HepG2 (cell line): ENCODE measurements around the gene PRSS33. TPM values are rescaled to one million over a fixed set of nuclear protein-coding genes. Genes with fewer than 3 reads are reported as not detected.

Source experiments
- ATAC-seq: fragments of 200-7000 bp; cut with Tn5 transposase; 3 replicates; pipeline ENCODE4 v1.9.1; 2020; ENCODE audit warnings: mild to moderate bottlenecking, moderate library complexity
- BruUV-seq: library from RNA; stranded (reverse); fragments of 400-500 nt; replicated peaks from 2 replicates; lab custom pipeline; 2021; lab: Mats Ljungman, UMichigan
- CTCF ChIA-PET: fragments of 300-600 bp; formaldehyde crosslinking; extraction: SDS; loops from one replicate; lab custom pipeline; 2021; ENCODE audit warnings: low total read pairs, inconsistent platforms, low intra/inter-chr PET ratio; lab: Yijun Ruan, JAX
- POLR2A ChIA-PET: fragments of 350-600 bp; sonication (Branson Sonifier 250); formaldehyde crosslinking; loops from one replicate; lab custom pipeline; 2020; ENCODE audit warnings: antibody characterized with exemption, inconsistent platforms; lab: Yijun Ruan, JAX
- DNase-seq: peaks from one replicate; pipeline ENCODE4 v3.0.0-alpha.2; 2015; ENCODE audit warnings: low spot score
- FAIRE-seq: peaks from 3 replicates; lab custom pipeline; 2011; peaks lifted over from hg19 to GRCh38; lab: Jason Lieb, UNC
- H2AFZ ChIP-seq: one replicate; pipeline ENCODE4 v1.6.1; 2011; ENCODE audit warnings: low read length, inconsistent platforms
- H3K27ac ChIP-seq: fragments of 300-600 bp; 3 replicates; pipeline ENCODE4 v1.8.0; 2011; ENCODE audit warnings: mixed run types, mild to moderate bottlenecking, mixed read lengths, low read length, inconsistent platforms; ENCODE audit not compliant: insufficient read depth; ENCODE audit errors: extremely low read length
- H3K27me3 ChIP-seq, 2 experiments: fragments of 200-600 bp in 1 of 2; 2 replicates in 1 of 2; 3 replicates in 1 of 2; pipeline versions ENCODE4 v1.6.0 to v1.8.0; 2011; ENCODE audit warnings: low read length in 2 of 2, mild to moderate bottlenecking in 2 of 2, moderate library complexity in 2 of 2, inconsistent platforms in 1 of 2; ENCODE audit not compliant: insufficient read depth in 2 of 2, control insufficient read depth in 1 of 2
- H3K36me3 ChIP-seq, 2 experiments: fragments of 200-600 bp in 1 of 2; replicated peaks in 1 of 2; 2 replicates in 1 of 2; 3 replicates in 1 of 2; pipeline versions ENCODE4 v1.5.1 to v1.8.0; 2011; ENCODE audit warnings: low read length in 2 of 2, inconsistent platforms in 1 of 2; ENCODE audit not compliant: insufficient read depth in 2 of 2, control insufficient read depth in 1 of 2
- H3K4me1 ChIP-seq: 2 replicates; pipeline ENCODE4 v1.5.1; 2012; ENCODE audit warnings: low read length, inconsistent platforms; ENCODE audit not compliant: insufficient read depth
- H3K4me2 ChIP-seq: 2 replicates; pipeline ENCODE4 v1.6.0; 2011; ENCODE audit warnings: low read depth, low read length, inconsistent platforms
- H3K4me3 ChIP-seq, 3 experiments: fragments of 200-600 bp in 1 of 3; sonication (generic), shearing (Covaris generic) in 1 of 3; replicated peaks in 1 of 3; 2 replicates each; pipeline ENCODE4 v1.5.1; 2011 to 2016; ENCODE audit warnings: low read length in 3 of 3, inconsistent platforms in 2 of 3, low read depth in 2 of 3, mild to moderate bottlenecking in 2 of 3, control low read depth in 1 of 3, mixed read lengths in 1 of 3; ENCODE audit not compliant: insufficient read depth in 1 of 3
- H3K79me2 ChIP-seq: one replicate; pipeline ENCODE4 v1.6.1; 2011; ENCODE audit warnings: low read length, inconsistent platforms; ENCODE audit not compliant: insufficient read depth
- H3K9ac ChIP-seq: 2 replicates; pipeline ENCODE4 v1.6.0; 2011; ENCODE audit warnings: mild to moderate bottlenecking, low read depth, low read length, inconsistent platforms; ENCODE audit not compliant: insufficient read depth
- H3K9me3 ChIP-seq: 2 replicates; pipeline ENCODE4 v1.5.1; 2012; ENCODE audit warnings: mild to moderate bottlenecking, low read length
- H4K20me1 ChIP-seq: 2 replicates; pipeline ENCODE4 v1.6.0; 2011; ENCODE audit warnings: inconsistent platforms, mild to moderate bottlenecking, low read length, moderate library complexity; ENCODE audit not compliant: insufficient read depth
- CTCF ChIP-seq: sonication (generic); formaldehyde crosslinking; IDR thresholded peaks from 2 replicates; pipeline ENCODE4 v1.5.0; 2020; ENCODE audit warnings: mild to moderate bottlenecking, missing genetic modification reagents, moderate library complexity
- FOSL2 ChIP-seq: sonication (generic); formaldehyde crosslinking; IDR thresholded peaks from 2 replicates; pipeline ENCODE4 v1.4.0; 2020; ENCODE audit warnings: missing genetic modification reagents
- GLI4 ChIP-seq: sonication (generic); formaldehyde crosslinking; IDR thresholded peaks from 2 replicates; pipeline ENCODE4 v1.5.1; 2020; ENCODE audit warnings: missing genetic modification reagents, mild to moderate bottlenecking, moderate library complexity, borderline replicate concordance
- MYNN ChIP-seq: sonication (generic); formaldehyde crosslinking; IDR thresholded peaks from 2 replicates; pipeline ENCODE4 v1.4.0; 2020; ENCODE audit warnings: mild to moderate bottlenecking, low read depth, missing genetic modification reagents
- TFAP4 ChIP-seq: sonication (generic); IDR thresholded peaks from 2 replicates; pipeline ENCODE4 v1.6.1; 2016; ENCODE audit warnings: low read depth, borderline replicate concordance
- ZBTB38 ChIP-seq: sonication (generic); formaldehyde crosslinking; IDR thresholded peaks from 2 replicates; pipeline ENCODE4 v1.5.1; 2020; ENCODE audit warnings: mild to moderate bottlenecking, missing genetic modification reagents
- ZNF24 ChIP-seq: fragments of 450-650 bp; IDR thresholded peaks from 2 replicates; pipeline ENCODE4 v1.6.1; 2017; ENCODE audit warnings: antibody characterized with exemption, mild to moderate bottlenecking
- ZNF556 ChIP-seq: sonication (generic); formaldehyde crosslinking; IDR thresholded peaks from 2 replicates; pipeline ENCODE4 v1.4.0; 2020; ENCODE audit warnings: mild to moderate bottlenecking, missing genetic modification reagents, borderline replicate concordance
- ZNF891 ChIP-seq: sonication (generic); formaldehyde crosslinking; IDR thresholded peaks from 2 replicates; pipeline ENCODE4 v1.5.0; 2020; ENCODE audit warnings: mild to moderate bottlenecking, missing genetic modification reagents
- WGBS: methylation state at CpG from one replicate; pipeline ENCODE4 v1.1.6; 2017; ENCODE audit warnings: low lambda C conversion rate; 5-methylcytosine and 5-hydroxymethylcytosine counted together
- in situ Hi-C: cut with HindIII; loops from 2 replicates; pipeline ENCODE4 v1.10.0; 2017; ENCODE audit warnings: low pct_unique_long_range_greater_than_20kb; ENCODE audit not compliant: extremely low pct_ligation_motif_present
- intact Hi-C: fragments of 100-400 bp; cut with micrococcal nuclease; formaldehyde crosslinking; loops from one replicate; pipeline ENCODE4 v1.10.0; 2022; ENCODE audit not compliant: unreplicated experiment
- polyA plus RNA-seq, 8 experiments: library from polyadenylated mRNA; depleted of rRNA in 3 of 8; stranded (reverse) in 7 of 8; unstranded in 1 of 8; fragments of >200 nt; fragmentation: Illumina TruSeq in 4 of 8; extraction: Trizol in 4 of 8; gene quantifications; 2 replicates each; pipeline versions ENCODE4 v1.2.1 to v1.2.3, GENCODE V29; 2011 to 2016; ENCODE audit warnings: low read depth in 4 of 8, missing spikeins in 1 of 8, mixed read lengths in 1 of 8; ENCODE audit not compliant: insufficient read depth in 1 of 8
- total RNA-seq, 5 experiments: library from RNA; depleted of rRNA; stranded (reverse); fragments of >200 nt; fragmentation: Illumina TruSeq; extraction: Trizol; gene quantifications; 2 replicates each; pipeline ENCODE4 v1.2.3, GENCODE V29; 2016; ENCODE audit warnings: low read depth in 1 of 5
- TF ChIP-seq, protein P1 (sequence below): sonication (generic); formaldehyde crosslinking; IDR thresholded peaks from 2 replicates; pipeline ENCODE4 v1.8.1; 2023; ENCODE audit warnings: missing genetic modification reagents, mild to moderate bottlenecking, borderline replicate concordance

The PRSS33 gene
- total and polyA plus RNA-seq, 2 of the 13 experiments (the other 11 are each of a cell fraction or from before 2014, with no cell fraction given) = not detected

GRCh38 chr16:2834968-2835367, 47.6 kb upstream of the PRSS33 start:
- H3K4me3 ChIP-seq = no peak overlapping the region
- H3K4me1 ChIP-seq = peaks cover 53% of the 10 kb centered on the region
- H2AFZ ChIP-seq = no peak overlapping the region
- no TSS peak for BruUV-seq
- WGBS = 73% methylated on average over 3 of the region's 3 CpGs
- H4K20me1 ChIP-seq = no peaks in the 10 kb centered on the region
- H3K79me2 ChIP-seq = no peaks in the 10 kb centered on the region
- H3K9ac ChIP-seq = no peak overlapping the region
- in situ Hi-C loops (loop anchor here (5.0 kb wide), 2 partner anchors 37 to 77 kb away; partner anchors contain the start of gene FLYWCH1), intact Hi-C loops (no loop called here)
- DNase-seq = no peak
- FAIRE-seq = no peak
- peaks cover 2 to 18% of the 10 kb centered on the region in 2 experiments; a peak in 4 of 5 replicates for H3K27me3 ChIP-seq
- POLR2A ChIA-PET = no interaction called here
- H3K9me3 ChIP-seq = no peaks in the 10 kb centered on the region
- no peak overlapping the region for H3K27ac ChIP-seq
- no peaks in the 10 kb centered on the region for H3K36me3 ChIP-seq
- CTCF ChIA-PET = no interaction called here
- TF ChIP-seq TFAP4 (no peak), ZBTB38 (CRISPR knock-in tag) (no peak), ZNF556 (no peak), FOSL2 (CRISPR knock-in tag) (no peak), ZNF24 (no peak), ZNF891 (CRISPR knock-in tag) (no peak)
- TF ChIP-seq, protein P1, sequence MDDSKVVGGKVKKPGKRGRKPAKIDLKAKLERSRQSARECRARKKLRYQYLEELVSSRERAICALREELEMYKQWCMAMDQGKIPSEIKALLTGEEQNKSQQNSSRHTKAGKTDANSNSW (CRISPR knock-in tag) = no peak
- no peak for ATAC-seq
- H3K4me2 ChIP-seq = no peak overlapping the region

- intact Hi-C loops = no loop called here
- H3K27me3 ChIP-seq = peaks cover 3 to 29% of the 10 kb centered on the region in 2 experiments; a peak in 4 of 5 replicates
- no peaks in the 10 kb centered on the region for H3K36me3 ChIP-seq
- POLR2A ChIA-PET = no interaction called here
- CTCF ChIA-PET = no interaction called here
- H3K79me2 ChIP-seq = no peaks in the 10 kb centered on the region
- no peak for ATAC-seq
- H2AFZ ChIP-seq = no peak overlapping the region
- no peak overlapping the region for H3K4me3 ChIP-seq
- WGBS = 45% methylated on average over 4 of the region's 7 CpGs
- TF ChIP-seq MYNN (no peak), CTCF (CRISPR knock-in tag) (0 out of 2 replicates have a peak, but pooled peaks have one; percentile 7), GLI4 (CRISPR knock-in tag) (no peak)
- TF ChIP-seq, all 625 proteins: peak for 1
- no peak overlapping the region for H3K4me2 ChIP-seq
- FAIRE-seq = no peak
- H3K27ac ChIP-seq = no peak overlapping the region
- no peaks in the 10 kb centered on the region for H4K20me1 ChIP-seq
- in situ Hi-C loops = no loop called here
- DNase-seq = no peak
- no peaks in the 10 kb centered on the region for H3K9me3 ChIP-seq
- no TSS peak for BruUV-seq
- H3K4me1 ChIP-seq = peaks cover 64% of the 10 kb centered on the region
- H3K9ac ChIP-seq = no peak overlapping the region
Measured at GRCh38 chr16:2833776-2834175, 46.4 kb upstream of the PRSS33 start.
